Measurements from ENCODE around the gene PPP1R1B. TPM values are rescaled to one million over a fixed set of nuclear protein-coding genes. Genes with fewer than 3 reads are reported as not detected.

PPP1R1B gene
- total RNA-seq, 1 donor from 2014 or later = 9.3 TPM

DNA sequence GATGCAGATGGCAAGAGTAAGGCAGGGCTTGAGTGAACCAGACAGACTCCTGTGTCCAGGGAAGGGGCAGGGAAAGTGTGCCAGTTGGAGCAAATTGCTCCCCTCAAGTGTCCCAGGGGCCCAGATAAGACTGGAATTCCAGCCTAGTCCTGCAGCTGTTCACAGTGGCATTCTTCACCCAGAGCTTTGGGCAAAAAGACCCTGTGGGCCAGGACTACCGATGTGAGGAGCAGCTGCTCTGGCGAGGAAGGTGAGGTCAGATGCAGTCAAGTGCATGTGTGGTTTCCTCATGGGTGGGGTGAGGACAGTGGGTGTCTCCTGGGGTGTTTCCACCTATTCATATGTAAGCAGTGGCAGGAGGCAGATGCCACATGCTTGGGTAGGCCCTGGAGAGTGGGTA, 33.4 kb upstream of the PPP1R1B start:
- peaks cover 17% of the 10 kb centered on the region for H3K4me1 ChIP-seq
- intact Hi-C loops (cut with DNase I) = no loop called here
- no peaks in the 10 kb centered on the region for H3K36me3 ChIP-seq
- DNase-seq (ENCODE audit: extremely low spot score in 2 of 2) = no peak
- H3K27ac ChIP-seq = no peak overlapping the region
- H3K9me3 ChIP-seq = no peaks in the 10 kb centered on the region
- TF ChIP-seq POLR2A (IDR thresholded peaks at IDR 0.05) (no peak), POLR2AphosphoS5 (IDR thresholded peaks at IDR 0.05; ENCODE audit: insufficient read depth in 1 of 2, low read depth in 1 of 2) (no peak), CTCF (IDR thresholded peaks at IDR 0.05) (no peak)
- H3K27me3 ChIP-seq = peaks cover 5% of the 10 kb centered on the region
- no peak overlapping the region for H3K4me3 ChIP-seq

DNA sequence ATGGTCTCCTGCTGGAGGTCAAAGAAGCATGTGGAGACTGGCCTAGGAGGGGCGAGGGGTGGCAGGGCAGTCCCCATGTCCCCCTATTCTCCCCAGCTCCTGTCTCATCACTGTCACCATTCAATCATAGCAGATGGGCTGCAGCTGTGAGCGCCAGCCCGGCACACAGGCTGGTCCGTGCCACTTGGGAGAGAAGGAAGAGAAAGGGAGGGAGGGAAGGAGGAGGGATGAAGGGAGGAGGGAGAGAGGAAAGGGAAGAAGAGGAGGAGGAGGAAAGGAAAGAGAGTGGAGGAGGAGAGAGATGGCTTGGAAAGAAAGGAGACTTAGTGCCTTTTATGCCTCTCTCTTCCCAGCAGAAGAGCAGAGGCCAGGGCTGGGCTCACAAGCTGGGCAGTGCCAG, 31.5 kb upstream of the PPP1R1B start:
- H3K36me3 ChIP-seq = no peaks in the 10 kb centered on the region
- DNase-seq (ENCODE audit: extremely low spot score in 2 of 2) = no peak
- H3K4me1 ChIP-seq = peaks cover 33% of the 10 kb centered on the region
- H3K4me3 ChIP-seq = no peak overlapping the region
- no peaks in the 10 kb centered on the region for H3K9me3 ChIP-seq
- H3K27ac ChIP-seq = no peak overlapping the region
- TF ChIP-seq POLR2A (IDR thresholded peaks at IDR 0.05) (no peak), CTCF (IDR thresholded peaks at IDR 0.05) (no peak), POLR2AphosphoS5 (IDR thresholded peaks at IDR 0.05; ENCODE audit: insufficient read depth in 1 of 2, low read depth in 1 of 2) (no peak)
- intact Hi-C loops (cut with DNase I) = no loop called here
- H3K27me3 ChIP-seq = peaks cover 23% of the 10 kb centered on the region

DNA sequence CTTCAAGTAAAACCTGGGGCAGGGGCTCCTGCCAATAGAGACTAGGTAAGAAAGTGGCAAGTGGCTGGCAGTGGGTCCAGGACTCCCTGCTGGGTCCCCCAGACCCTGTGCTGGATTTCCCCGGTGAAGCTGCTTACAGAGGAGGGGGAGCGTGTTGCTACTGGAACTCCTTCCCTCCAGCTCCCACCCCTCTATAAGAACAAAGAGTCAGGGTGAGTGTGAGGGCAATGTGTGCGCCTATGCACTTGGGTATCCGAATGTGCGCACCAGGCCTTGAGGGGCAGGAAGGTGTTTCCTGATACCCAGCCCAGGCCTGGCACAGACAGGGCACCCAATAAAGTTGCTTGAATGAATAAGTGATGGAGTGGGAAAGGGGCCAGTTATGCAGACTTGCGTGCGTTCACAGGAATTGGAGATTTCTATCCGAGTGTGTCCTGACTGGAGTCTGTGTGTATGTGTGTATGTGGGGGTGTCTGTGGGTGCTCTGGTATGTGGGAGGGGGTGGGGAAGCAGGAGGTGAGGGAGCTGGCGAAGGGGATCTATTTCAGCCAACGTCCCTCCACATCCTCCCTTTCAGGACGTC, 30.7 kb upstream of the PPP1R1B start:
- no peaks in the 10 kb centered on the region for H3K9me3 ChIP-seq
- peaks cover 24% of the 10 kb centered on the region for H3K27me3 ChIP-seq
- no peaks in the 10 kb centered on the region for H3K36me3 ChIP-seq
- no peak overlapping the region for H3K4me3 ChIP-seq
- H3K27ac ChIP-seq = no peak overlapping the region
- peaks cover 33% of the 10 kb centered on the region for H3K4me1 ChIP-seq
- no peak for DNase-seq (ENCODE audit: extremely low spot score in 2 of 2)
- intact Hi-C loops (cut with DNase I) = no loop called here
- TF ChIP-seq CTCF (IDR thresholded peaks at IDR 0.05) (no peak), POLR2A (IDR thresholded peaks at IDR 0.05) (no peak)

DNA sequence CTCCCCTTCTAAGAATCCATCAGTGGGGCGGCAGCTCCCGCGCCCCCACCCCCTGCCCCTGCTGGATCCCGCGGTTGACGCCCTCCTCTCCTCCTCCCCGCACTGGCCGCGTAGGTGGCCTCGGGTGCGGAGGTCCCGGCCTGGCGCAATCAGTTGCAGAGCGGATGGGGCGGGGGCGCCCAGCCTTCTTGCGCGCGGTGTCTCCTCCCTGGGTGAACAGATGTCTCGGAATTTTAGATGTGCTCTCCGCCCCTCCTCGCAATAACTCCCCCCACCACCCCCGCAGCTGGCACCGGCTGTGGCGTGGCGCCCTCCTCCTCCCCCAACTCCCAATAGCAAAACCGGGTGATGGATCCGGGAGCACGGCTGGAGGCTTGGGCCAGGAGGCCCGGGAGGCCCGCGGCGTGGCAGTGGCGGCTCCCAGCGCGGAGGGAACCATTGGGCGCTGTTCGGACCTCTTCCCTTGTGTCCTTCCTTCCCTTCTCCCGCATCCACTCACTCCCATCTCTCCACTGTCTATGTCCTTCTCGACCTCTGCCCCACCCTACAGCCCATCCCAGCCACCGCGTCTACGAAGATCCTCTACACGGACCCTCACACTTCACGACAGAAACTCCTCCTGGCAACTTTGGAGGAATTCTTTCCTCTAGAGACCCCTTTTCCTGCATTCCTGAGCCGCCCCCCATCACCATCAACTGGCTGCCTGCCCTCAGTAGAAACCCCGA, 30.0 kb upstream of the PPP1R1B start:
- intact Hi-C loops (cut with DNase I) = no loop called here
- no peaks in the 10 kb centered on the region for H3K9me3 ChIP-seq
- no peak overlapping the region for H3K27ac ChIP-seq
- H3K27me3 ChIP-seq = peaks cover 24% of the 10 kb centered on the region
- no peak for DNase-seq (ENCODE audit: extremely low spot score in 2 of 2)
- H3K4me3 ChIP-seq = no peak overlapping the region
- peaks cover 33% of the 10 kb centered on the region for H3K4me1 ChIP-seq
- H3K36me3 ChIP-seq = no peaks in the 10 kb centered on the region
- no peak for TF ChIP-seq POLR2A (IDR thresholded peaks at IDR 0.05)
- no peak for TF ChIP-seq POLR2AphosphoS5 (IDR thresholded peaks at IDR 0.05; ENCODE audit: insufficient read depth in 1 of 2, low read depth in 1 of 2)
- no peak for TF ChIP-seq CTCF (IDR thresholded peaks at IDR 0.05)

DNA sequence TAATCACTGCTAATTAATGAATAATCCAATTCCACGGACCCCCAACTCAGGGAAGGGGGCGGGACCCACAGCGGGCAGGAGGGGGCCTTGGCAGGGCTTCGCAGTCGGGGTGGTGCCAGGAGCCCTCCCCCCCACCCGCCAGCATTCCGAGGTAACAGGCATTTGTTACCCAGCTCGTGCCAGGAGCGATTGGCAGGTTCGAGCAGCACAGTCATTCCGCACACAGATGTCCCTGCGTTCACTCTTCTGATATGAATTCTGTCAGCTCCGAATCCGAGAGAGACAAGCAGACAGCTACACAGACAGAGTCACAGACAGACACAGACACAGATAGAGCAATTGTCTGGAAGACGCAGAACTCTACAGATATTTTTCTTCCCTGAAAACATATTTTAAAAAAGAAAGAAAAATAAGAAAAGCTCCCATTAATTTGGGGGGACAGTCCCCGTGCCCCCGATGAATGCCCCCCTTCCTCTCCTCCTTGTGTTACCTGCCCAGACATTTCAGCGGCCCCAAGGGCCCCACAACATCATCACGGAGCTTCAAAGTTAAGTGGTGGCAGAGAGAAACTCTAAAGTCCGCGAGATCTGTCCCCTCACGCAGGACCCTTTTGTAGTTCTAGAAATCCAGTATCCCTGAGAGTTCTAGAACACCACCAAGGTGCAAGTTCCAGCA, 29.2 kb upstream of the PPP1R1B start:
- intact Hi-C loops (cut with DNase I) = no loop called here
- H3K27me3 ChIP-seq = peaks cover 24% of the 10 kb centered on the region
- no peak overlapping the region for H3K27ac ChIP-seq
- H3K4me3 ChIP-seq = no peak overlapping the region
- no peaks in the 10 kb centered on the region for H3K36me3 ChIP-seq
- H3K4me1 ChIP-seq = peaks cover 33% of the 10 kb centered on the region
- H3K9me3 ChIP-seq = no peaks in the 10 kb centered on the region
- DNase-seq (ENCODE audit: extremely low spot score in 2 of 2) = no peak
- no peak for TF ChIP-seq POLR2A (IDR thresholded peaks at IDR 0.05)
- TF ChIP-seq POLR2AphosphoS5 (IDR thresholded peaks at IDR 0.05; ENCODE audit: insufficient read depth in 1 of 2, low read depth in 1 of 2) = no peak
- no peak for TF ChIP-seq CTCF (IDR thresholded peaks at IDR 0.05)

Measured in vagina (tissue), 2 donors.